GM12872 (cell line): ENCODE data around the gene FMN1.
A peak's percentile ranks its signal among the peaks of the same experiment; 100 is the strongest.

Experiments used
- CTCF ChIP-seq: IDR thresholded peaks from 3 replicates; pipeline ENCODE4 v1.5.1; 2011; ENCODE audit warnings: low read depth, mild to moderate bottlenecking, low read length, moderate library complexity; ENCODE audit not compliant: insufficient read depth

The FMN1 gene

GRCh38 chr15:33030315-33030714, 164.2 kb downstream of the FMN1 start:
- no peak for TF ChIP-seq CTCF

- TF ChIP-seq CTCF, result no peak
Observed at GRCh38 chr15:33029109-33029652, 165.3 kb downstream of the FMN1 start.

GRCh38 chr15:33028495-33028894, 166.0 kb downstream of the FMN1 start:
- TF ChIP-seq CTCF, result no peak

GRCh38 chr15:33027306-33028035, 167.0 kb downstream of the FMN1 start:
- TF ChIP-seq CTCF, result no peak

- TF ChIP-seq CTCF, result no peak
Observed at GRCh38 chr15:33026614-33027013, 167.9 kb downstream of the FMN1 start.

- TF ChIP-seq CTCF, result no peak
Observed at GRCh38 chr15:33022629-33023028, 171.9 kb downstream of the FMN1 start.

- TF ChIP-seq CTCF, result peak; percentile 47
Observed at GRCh38 chr15:33021806-33022389, 172.6 kb downstream of the FMN1 start.
